Sigmoid colon (tissue), 7 donors: ENCODE measurements around the gene ACOXL. TPM values are rescaled to one million over a fixed set of nuclear protein-coding genes. Genes with fewer than 3 reads are reported as not detected.

Experiments
- DNase-seq: peaks from one replicate; pipeline ENCODE4 v3.0.0-alpha.2; 2019
- H3K27ac ChIP-seq, 4 donors: fragments of 200-600 bp; sonication (generic); one replicate each; pipeline ENCODE4 v1.5.1; 2016 to 2019; ENCODE audit warnings: mild to moderate bottlenecking in 1 of 4
- H3K27me3 ChIP-seq, 3 donors: fragments of 200-600 bp; sonication (generic); one replicate each; pipeline ENCODE4 v1.5.1; 2019; ENCODE audit warnings: mild to moderate bottlenecking in 1 of 3
- H3K36me3 ChIP-seq, 4 donors: fragments of 200-600 bp; sonication (generic); one replicate each; pipeline ENCODE4 v1.5.1; 2016 to 2019
- H3K4me1 ChIP-seq, 4 donors: fragments of 200-600 bp; sonication (generic); one replicate each; pipeline ENCODE4 v1.5.1; 2017 to 2019
- H3K4me3 ChIP-seq, 4 donors: fragments of 200-600 bp; sonication (generic); one replicate each; pipeline ENCODE4 v1.5.1; 2017 to 2019; ENCODE audit warnings: mild to moderate bottlenecking in 2 of 4, moderate library complexity in 1 of 4
- H3K9me3 ChIP-seq, 4 donors: fragments of 200-600 bp in 3 of 4; sonication (generic) in 3 of 4; one replicate each; pipeline versions ENCODE4 v1.5.1 to v1.6.1; 2013 to 2019
- EP300 ChIP-seq, 4 donors: sonication (generic); formaldehyde crosslinking; IDR thresholded peaks; one replicate each; pipeline ENCODE4 v1.6.1; 2017; ENCODE audit warnings: antibody characterized with exemption in 4 of 4
- POLR2A ChIP-seq, 2 donors: fragments of 450-650 bp; IDR thresholded peaks; one replicate each; pipeline ENCODE4 v1.6.1; 2016; ENCODE audit warnings: antibody characterized with exemption in 2 of 2, mild to moderate bottlenecking in 2 of 2, moderate library complexity in 2 of 2
- POLR2AphosphoS5 ChIP-seq, 4 donors: sonication (generic); formaldehyde crosslinking; IDR thresholded peaks; one replicate each; pipeline ENCODE4 v1.6.1; 2017; ENCODE audit warnings: antibody characterized with exemption in 4 of 4
- WGBS, 2 donors: extraction: QIAGEN DNeasy Blood & Tissue Kit; methylation state at CpG; one replicate each; pipeline ENCODE4 v1.1.7; 2013; 5-methylcytosine and 5-hydroxymethylcytosine counted together
- intact Hi-C: fragments of 100-400 bp; cut with DNase I; formaldehyde crosslinking; loops from one replicate; pipeline ENCODE4 v1.15.1; 2023
- polyA plus RNA-seq, 3 donors: library from polyadenylated mRNA; stranded (reverse); fragments of 200-250 nt; gene quantifications; one replicate each; pipeline ENCODE4 v1.2.3, GENCODE V29; 2013
- total RNA-seq, 4 donors: library from RNA; depleted of rRNA; stranded (reverse); fragments of >200 nt; gene quantifications; one replicate each; pipeline ENCODE4 v1.1.0, GENCODE V29; 2016
- TF ChIP-seq, protein P1 (sequence below), 4 experiments: fragments of 450-650 bp in 3 of 4; fragments of 200-600 bp in 1 of 4; IDR thresholded peaks; one replicate each; pipeline ENCODE4 v1.5.1; 2016 to 2019; ENCODE audit warnings: antibody characterized with exemption in 4 of 4, mild to moderate bottlenecking in 3 of 4, moderate library complexity in 2 of 4
- donor health status: healthy with polysubstance abuse.
- donor health status: Bipolar disorder and iron deficiency.
- donor health status: healthy.

ACOXL gene
- total and polyA plus RNA-seq, 7 donors: 0.45 TPM; not detected in 6

GRCh38 chr2:110904779-110905148 is 172.4 kb downstream of the ACOXL start:
- H3K4me3 ChIP-seq: no peak overlapping the region
- 86 to 88% methylated on average over 3 of the region's 3 CpGs for WGBS, 2 donors
- no peaks in the 10 kb centered on the region for H3K9me3 ChIP-seq
- intact Hi-C loops: no loop called here
- H3K36me3 ChIP-seq: no peaks in the 10 kb centered on the region
- H3K27ac ChIP-seq: no peak overlapping the region
- TF ChIP-seq, protein P1, sequence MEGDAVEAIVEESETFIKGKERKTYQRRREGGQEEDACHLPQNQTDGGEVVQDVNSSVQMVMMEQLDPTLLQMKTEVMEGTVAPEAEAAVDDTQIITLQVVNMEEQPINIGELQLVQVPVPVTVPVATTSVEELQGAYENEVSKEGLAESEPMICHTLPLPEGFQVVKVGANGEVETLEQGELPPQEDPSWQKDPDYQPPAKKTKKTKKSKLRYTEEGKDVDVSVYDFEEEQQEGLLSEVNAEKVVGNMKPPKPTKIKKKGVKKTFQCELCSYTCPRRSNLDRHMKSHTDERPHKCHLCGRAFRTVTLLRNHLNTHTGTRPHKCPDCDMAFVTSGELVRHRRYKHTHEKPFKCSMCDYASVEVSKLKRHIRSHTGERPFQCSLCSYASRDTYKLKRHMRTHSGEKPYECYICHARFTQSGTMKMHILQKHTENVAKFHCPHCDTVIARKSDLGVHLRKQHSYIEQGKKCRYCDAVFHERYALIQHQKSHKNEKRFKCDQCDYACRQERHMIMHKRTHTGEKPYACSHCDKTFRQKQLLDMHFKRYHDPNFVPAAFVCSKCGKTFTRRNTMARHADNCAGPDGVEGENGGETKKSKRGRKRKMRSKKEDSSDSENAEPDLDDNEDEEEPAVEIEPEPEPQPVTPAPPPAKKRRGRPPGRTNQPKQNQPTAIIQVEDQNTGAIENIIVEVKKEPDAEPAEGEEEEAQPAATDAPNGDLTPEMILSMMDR (IDR thresholded peaks at IDR 0.05): no peak
- no peak for TF ChIP-seq POLR2AphosphoS5 (IDR thresholded peaks at IDR 0.05)
- TF ChIP-seq EP300 (IDR thresholded peaks at IDR 0.05): no peak
- TF ChIP-seq POLR2A (IDR thresholded peaks at IDR 0.05): no peak
- no peaks in the 10 kb centered on the region for H3K27me3 ChIP-seq
- peaks cover 0 to 20% (median 19%) of the 10 kb centered on the region in 4 donors for H3K4me1 ChIP-seq
- DNase-seq: no peak

- Histone ChIP-seq H3K4me3 (no peak overlapping the region), H3K36me3 (no peaks in the 10 kb centered on the region), H3K27me3 (no peaks in the 10 kb centered on the region), H3K4me1 (peaks cover 0 to 20% (median 19%) of the 10 kb centered on the region in 4 donors), H3K27ac (no peak overlapping the region), H3K9me3 (no peaks in the 10 kb centered on the region)
- intact Hi-C loops: no loop called here
- TF ChIP-seq POLR2AphosphoS5 (IDR thresholded peaks at IDR 0.05) (no peak), POLR2A (IDR thresholded peaks at IDR 0.05) (no peak), EP300 (IDR thresholded peaks at IDR 0.05) (no peak)
- TF ChIP-seq, protein P1 (IDR thresholded peaks at IDR 0.05): no peak
- no peak for DNase-seq
- WGBS, 2 donors: 89 to 90% methylated on average over 3 of the region's 3 CpGs
Observed at GRCh38 chr2:110905217-110905616, 172.8 kb downstream of the ACOXL start.

GRCh38 chr2:110906613-110907298 is 174.4 kb downstream of the ACOXL start:
- Histone ChIP-seq H3K4me3 (no peak overlapping the region), H3K27ac (no peak overlapping the region), H3K4me1 (peaks cover 0 to 20% (median 19%) of the 10 kb centered on the region in 4 donors), H3K36me3 (no peaks in the 10 kb centered on the region), H3K27me3 (no peaks in the 10 kb centered on the region), H3K9me3 (no peaks in the 10 kb centered on the region)
- 95% methylated on average over 6 of the region's 6 CpGs for WGBS, 2 donors
- TF ChIP-seq EP300 (IDR thresholded peaks at IDR 0.05): no peak
- TF ChIP-seq, protein P1 (IDR thresholded peaks at IDR 0.05): no peak
- no peak for TF ChIP-seq POLR2AphosphoS5 (IDR thresholded peaks at IDR 0.05)
- TF ChIP-seq POLR2A (IDR thresholded peaks at IDR 0.05): no peak
- no peak for DNase-seq
- intact Hi-C loops: no loop called here

GRCh38 chr2:110909501-110909900 is 177.1 kb downstream of the ACOXL start:
- no peaks in the 10 kb centered on the region for H3K9me3 ChIP-seq
- no peaks in the 10 kb centered on the region for H3K36me3 ChIP-seq
- H3K27me3 ChIP-seq: no peaks in the 10 kb centered on the region
- DNase-seq: no peak
- TF ChIP-seq EP300 (IDR thresholded peaks at IDR 0.05) (no peak), POLR2AphosphoS5 (IDR thresholded peaks at IDR 0.05) (no peak), POLR2A (IDR thresholded peaks at IDR 0.05) (no peak)
- TF ChIP-seq, protein P1 (IDR thresholded peaks at IDR 0.05): no peak
- no peak overlapping the region for H3K4me3 ChIP-seq
- H3K27ac ChIP-seq: no peak overlapping the region
- H3K4me1 ChIP-seq: no peaks in the 10 kb centered on the region
- whole genome bisulfite sequencing, 2 donors: 21 to 78% methylated on average over 3 of the region's 3 CpGs
- intact Hi-C loops: no loop called here

DNA sequence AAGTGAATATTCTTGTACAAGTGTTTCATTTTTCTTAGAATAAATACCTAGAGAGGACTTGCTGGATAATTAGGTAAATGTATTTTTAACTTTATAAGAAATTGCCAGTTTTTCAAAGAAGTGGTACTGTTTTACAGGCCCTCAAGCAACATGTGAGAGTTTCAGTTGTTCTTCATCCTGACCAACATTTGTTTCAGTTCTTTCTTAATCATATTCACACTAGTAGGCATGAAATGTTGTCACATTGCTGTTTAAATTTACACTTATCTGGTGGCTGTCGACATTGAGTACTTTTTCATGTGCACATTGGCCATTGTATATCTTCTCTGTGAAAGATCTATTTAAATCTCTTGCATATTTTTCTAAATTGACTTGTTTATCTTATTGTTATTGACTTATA is 178.1 kb downstream of the ACOXL start:
- H3K4me3 ChIP-seq: no peak overlapping the region
- no peak overlapping the region for H3K27ac ChIP-seq
- no peaks in the 10 kb centered on the region for H3K9me3 ChIP-seq
- H3K4me1 ChIP-seq: no peaks in the 10 kb centered on the region
- no peaks in the 10 kb centered on the region for H3K36me3 ChIP-seq
- H3K27me3 ChIP-seq: no peaks in the 10 kb centered on the region
- DNase-seq: no peak
- intact Hi-C loops: no loop called here
- 66 to 75% methylated on average over 1 of the region's 1 CpG for WGBS, 2 donors
- no peak for TF ChIP-seq EP300 (IDR thresholded peaks at IDR 0.05)
- no peak for TF ChIP-seq POLR2AphosphoS5 (IDR thresholded peaks at IDR 0.05)
- TF ChIP-seq POLR2A (IDR thresholded peaks at IDR 0.05): no peak
- TF ChIP-seq, protein P1 (IDR thresholded peaks at IDR 0.05): no peak
